Subcutaneous abdominal adipose tissue (tissue), 5 donors: ENCODE results near the gene FBN1.
A peak's percentile ranks its signal among the peaks of the same experiment; 100 is the strongest.

ENCODE experiments used
- H3K27ac ChIP-seq: one replicate; pipeline ENCODE4 v1.7.0; 2013; ENCODE audit warnings: low read depth, mild to moderate bottlenecking, inconsistent platforms, low read length, moderate library complexity
- H3K27me3 ChIP-seq, 5 donors: one replicate each; pipeline ENCODE4 v1.7.0; 2013; ENCODE audit warnings: low read length in 5 of 5, inconsistent platforms in 1 of 5; ENCODE audit not compliant: control insufficient read depth in 5 of 5, insufficient read depth in 4 of 5
- H3K36me3 ChIP-seq, 5 donors: one replicate each; pipeline ENCODE4 v1.7.0; 2013; ENCODE audit warnings: low read length in 5 of 5; ENCODE audit not compliant: control insufficient read depth in 5 of 5, insufficient read depth in 5 of 5
- H3K4me1 ChIP-seq, 5 donors: one replicate each; pipeline ENCODE4 v1.7.0; 2013; ENCODE audit warnings: low read length in 5 of 5, mild to moderate bottlenecking in 3 of 5, moderate library complexity in 1 of 5; ENCODE audit not compliant: control insufficient read depth in 5 of 5, insufficient read depth in 5 of 5
- H3K4me3 ChIP-seq, 5 donors: one replicate each; pipeline ENCODE4 v1.7.0; 2013; ENCODE audit warnings: low read length in 5 of 5, low read depth in 1 of 5
- H3K9ac ChIP-seq, 5 donors: one replicate each; pipeline ENCODE4 v1.7.0; 2013; ENCODE audit warnings: low read length in 5 of 5, mild to moderate bottlenecking in 4 of 5, moderate library complexity in 3 of 5
- H3K9me3 ChIP-seq, 5 donors: one replicate each; pipeline ENCODE4 v1.7.0; 2013; ENCODE audit warnings: low read length in 5 of 5; ENCODE audit not compliant: control insufficient read depth in 5 of 5
- donor health status: healthy.
- donor health status: healthy.
- donor health status: healthy.
- donor health status: healthy.
- donor health status: healthy.

The FBN1 gene

DNA sequence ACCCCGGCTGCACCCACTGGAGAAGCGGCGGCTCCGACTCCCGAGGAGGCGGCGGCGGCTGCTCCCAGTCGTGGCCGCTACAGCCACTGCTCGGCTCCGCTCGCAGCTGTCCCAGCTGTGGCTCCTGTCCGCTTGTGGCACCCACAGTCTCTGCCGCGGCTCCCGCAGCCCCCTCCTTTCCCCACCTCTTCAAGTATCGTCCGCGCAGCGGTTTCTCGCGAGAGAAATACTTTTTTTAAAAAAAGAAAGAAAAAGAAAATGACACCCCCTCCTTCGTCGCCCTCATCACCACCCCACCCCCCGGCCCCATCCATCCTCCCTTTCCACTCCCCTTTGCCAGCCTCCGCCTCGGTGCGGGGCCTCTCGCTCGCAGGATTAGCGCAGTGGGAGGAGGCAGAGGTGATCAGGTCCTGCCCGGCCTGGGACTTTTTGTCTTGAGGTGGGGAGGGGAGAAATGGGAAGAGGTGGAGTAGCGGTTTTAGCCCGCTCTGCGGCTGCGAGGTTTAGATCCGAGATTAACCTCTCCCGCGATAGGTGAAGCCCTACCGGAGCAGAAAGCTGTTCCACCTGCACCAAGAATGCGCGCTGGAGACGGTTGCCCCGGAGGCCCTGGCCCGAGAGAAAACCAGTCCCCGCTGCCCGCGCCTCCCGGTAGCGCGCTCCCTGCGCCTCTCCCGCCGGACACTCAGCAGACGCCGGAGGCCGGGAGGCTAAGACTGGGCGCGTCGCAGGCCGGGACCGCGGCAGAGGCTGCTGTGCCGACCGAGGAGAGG is at the start of gene FBN1:
FBN1 (minus strand) TSS at position 152 of the 773 bp plus-strand sequence. CDS start 940 bp downstream, outside the sequence.
- Histone ChIP-seq H3K9me3 (no peaks in the 10 kb centered on the region), H3K27ac (peak within 1 kb of the TSS; percentile 93), H3K36me3 (no peaks in the 10 kb centered on the region), H3K4me3 (peak within 1 kb of the TSS; percentile 87 to 93 (median 90)), H3K4me1 (peaks cover 2 to 55% (median 49%) of the 10 kb centered on the region in 5 donors), H3K27me3 (peaks cover 0 to 3% (median 0%) of the 10 kb centered on the region in 5 donors), H3K9ac (peak within 1 kb of the TSS; percentile 76 to 89 (median 85))

GRCh38 chr15:48693484-48693883 is 48.0 kb upstream of the FBN1 start:
- Histone ChIP-seq H3K36me3 (no peaks in the 10 kb centered on the region), H3K27ac (no peak overlapping the region), H3K4me3 (no peak overlapping the region), H3K27me3 (no peaks in the 10 kb centered on the region), H3K9me3 (no peaks in the 10 kb centered on the region), H3K4me1 (no peaks in the 10 kb centered on the region), H3K9ac (no peak overlapping the region)

DNA sequence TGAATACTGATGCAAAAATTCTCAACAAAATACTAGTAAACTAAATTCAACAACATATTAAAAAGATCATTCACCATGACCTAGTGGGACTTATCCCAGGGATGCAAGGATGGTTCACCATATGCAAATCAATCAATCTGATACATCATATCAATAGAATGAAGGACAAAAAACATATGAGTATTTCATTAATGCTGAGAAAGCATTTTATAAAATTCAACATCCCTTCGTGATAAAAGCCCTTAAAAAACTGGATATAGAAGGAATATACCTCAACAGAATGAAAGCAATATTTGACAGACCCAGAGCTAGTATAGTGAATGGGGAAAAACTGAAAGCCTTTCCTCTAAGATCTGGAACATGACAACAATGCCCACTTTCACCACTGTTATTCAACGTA is 43.0 kb upstream of the FBN1 start:
- Histone ChIP-seq H3K9me3 (peaks cover 0 to 3% (median 3%) of the 10 kb centered on the region in 5 donors), H3K4me3 (no peak overlapping the region), H3K9ac (no peak overlapping the region), H3K4me1 (peaks cover 0 to 8% (median under 1%) of the 10 kb centered on the region in 5 donors), H3K27me3 (no peaks in the 10 kb centered on the region), H3K36me3 (no peaks in the 10 kb centered on the region), H3K27ac (no peak overlapping the region)

DNA sequence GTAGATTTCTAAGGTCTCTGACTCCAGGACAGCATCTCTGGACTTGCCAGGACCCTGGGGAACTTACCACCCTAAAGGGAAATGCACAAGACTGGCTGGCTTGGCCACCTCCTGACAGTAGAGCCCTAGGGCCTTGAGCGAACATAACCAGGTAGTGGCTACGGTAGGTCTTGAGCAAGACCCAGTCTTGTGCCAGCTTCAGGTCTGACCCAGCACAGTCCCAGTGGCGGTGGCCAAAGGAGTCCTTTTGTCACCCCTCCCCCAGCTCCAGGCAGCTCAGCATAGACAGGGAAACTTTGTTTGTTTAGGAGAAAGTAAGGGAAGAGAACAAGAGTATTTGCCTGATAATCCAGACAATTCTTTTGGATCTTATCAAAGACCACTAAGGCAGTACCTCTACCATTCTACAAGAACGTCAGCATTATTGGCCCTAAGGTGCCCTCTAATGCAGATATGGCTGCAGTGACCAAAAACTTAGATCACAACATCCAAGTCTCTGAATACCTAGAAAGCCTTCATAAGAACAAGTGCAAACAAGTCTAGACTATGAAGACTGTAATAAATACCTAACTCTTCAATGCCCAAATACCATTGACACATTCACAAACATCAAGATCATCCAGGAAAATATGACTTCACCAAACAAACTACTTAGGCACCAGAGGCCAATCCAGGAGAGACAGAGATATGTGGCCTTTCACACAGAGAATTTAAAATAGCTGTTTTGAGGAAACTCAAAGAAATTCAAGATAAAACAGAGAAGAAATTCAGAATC is 38.7 kb upstream of the FBN1 start:
- Histone ChIP-seq H3K9ac (no peak overlapping the region), H3K4me1 (peaks cover 2 to 21% (median 10%) of the 10 kb centered on the region in 5 donors), H3K36me3 (no peaks in the 10 kb centered on the region), H3K9me3 (peaks cover 0 to 3% (median 3%) of the 10 kb centered on the region in 5 donors), H3K27me3 (no peaks in the 10 kb centered on the region), H3K27ac (no peak overlapping the region), H3K4me3 (no peak overlapping the region)

- H3K9me3 ChIP-seq, result peaks cover 0 to 3% (median 3%) of the 10 kb centered on the region in 5 donors
- H3K27ac ChIP-seq, result no peak overlapping the region
- H3K9ac ChIP-seq, result no peak overlapping the region
- H3K4me3 ChIP-seq, result no peak overlapping the region
- H3K27me3 ChIP-seq, result no peaks in the 10 kb centered on the region
- no peaks in the 10 kb centered on the region for H3K36me3 ChIP-seq
- peaks cover 2 to 21% (median 10%) of the 10 kb centered on the region in 5 donors for H3K4me1 ChIP-seq
Observed at GRCh38 chr15:48682942-48683651, 37.6 kb upstream of the FBN1 start.

DNA sequence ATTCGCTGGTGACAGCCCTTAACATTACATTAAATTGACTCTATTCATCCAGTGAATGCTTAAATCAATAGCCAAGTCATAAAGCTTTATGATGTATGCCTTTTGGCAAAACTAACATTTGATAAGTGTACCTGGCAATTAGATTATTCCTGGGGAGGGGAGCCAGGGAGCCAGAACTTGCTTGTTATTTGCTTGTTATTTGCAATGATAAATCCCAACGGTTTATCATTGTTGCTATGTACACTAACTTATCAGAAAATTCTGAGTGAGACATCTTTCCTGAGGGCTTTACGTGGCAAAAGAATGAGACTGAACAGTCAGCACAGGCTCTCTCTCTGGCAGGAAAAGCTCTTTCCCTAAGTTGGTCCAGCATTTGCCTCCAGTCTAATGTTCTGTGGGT is 35.8 kb upstream of the FBN1 start:
- Histone ChIP-seq H3K9me3 (peaks cover 0 to under 1% (median 0%) of the 10 kb centered on the region in 5 donors), H3K9ac (no peak overlapping the region), H3K36me3 (no peaks in the 10 kb centered on the region), H3K4me3 (no peak overlapping the region), H3K27ac (no peak overlapping the region), H3K4me1 (peaks cover 2 to 21% (median 10%) of the 10 kb centered on the region in 5 donors), H3K27me3 (no peaks in the 10 kb centered on the region)

DNA sequence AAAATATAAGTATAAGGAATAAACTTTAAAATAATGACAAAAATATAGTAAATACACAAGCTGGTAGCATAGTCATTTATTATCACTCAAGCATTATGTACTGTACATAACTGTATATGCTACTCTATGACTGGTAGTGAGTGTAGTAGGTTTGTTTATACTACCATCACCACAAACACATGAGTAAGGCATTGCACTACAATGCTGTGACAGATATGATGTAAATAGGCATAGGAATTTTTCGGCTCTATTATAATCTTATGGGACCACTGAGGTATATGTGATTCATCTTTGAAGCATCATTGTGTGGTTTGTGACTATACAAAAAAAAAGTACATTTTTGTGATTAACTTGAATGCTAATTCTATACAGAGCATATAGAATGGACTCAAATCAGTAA is 35.3 kb upstream of the FBN1 start:
- Histone ChIP-seq H3K9me3 (no peaks in the 10 kb centered on the region), H3K4me3 (no peak overlapping the region), H3K27ac (no peak overlapping the region), H3K36me3 (no peaks in the 10 kb centered on the region), H3K27me3 (no peaks in the 10 kb centered on the region), H3K9ac (no peak overlapping the region), H3K4me1 (peaks cover 2 to 21% (median 10%) of the 10 kb centered on the region in 5 donors)

DNA sequence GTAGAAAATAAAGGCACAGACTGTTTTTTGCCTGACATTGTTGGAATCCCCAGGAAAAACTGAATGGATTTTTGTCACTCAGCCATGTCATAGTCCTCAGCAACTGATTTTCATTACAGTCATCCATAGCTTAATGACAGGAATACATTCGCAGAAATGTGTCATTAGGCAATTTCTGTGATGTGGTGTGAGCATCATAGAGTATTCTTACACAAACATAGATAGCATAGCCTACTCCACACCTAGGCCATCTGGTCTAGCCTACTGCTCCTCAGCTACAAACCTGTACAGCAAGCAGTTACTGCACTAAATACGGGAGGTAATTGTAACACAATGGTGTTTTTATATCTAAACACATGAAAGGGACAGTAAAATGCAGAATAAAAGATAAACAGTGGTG is 34.4 kb upstream of the FBN1 start:
- Histone ChIP-seq H3K36me3 (no peaks in the 10 kb centered on the region), H3K27me3 (no peaks in the 10 kb centered on the region), H3K9me3 (no peaks in the 10 kb centered on the region), H3K27ac (no peak overlapping the region), H3K4me3 (no peak overlapping the region), H3K9ac (no peak overlapping the region), H3K4me1 (peaks cover 2 to 24% (median 10%) of the 10 kb centered on the region in 5 donors)

DNA sequence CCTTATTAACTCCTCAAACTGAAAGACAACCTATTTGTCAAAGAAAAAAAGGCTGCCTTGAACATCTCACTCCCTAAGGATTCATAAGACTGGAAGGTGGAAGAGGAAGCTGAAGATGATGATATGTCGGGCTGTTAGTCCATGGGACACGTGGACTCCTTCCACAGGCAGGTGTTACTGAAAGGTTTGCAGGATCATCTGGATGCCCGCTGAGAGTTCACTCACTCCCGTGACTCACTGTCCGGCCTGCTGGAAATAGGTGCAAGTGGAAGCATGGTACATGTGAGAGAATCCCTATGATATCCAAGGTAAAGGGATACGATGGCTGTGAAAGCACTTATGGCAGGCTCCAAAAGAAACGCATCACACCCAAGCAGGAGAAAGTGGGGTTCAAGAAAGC is 33.3 kb upstream of the FBN1 start:
- no peak overlapping the region for H3K27ac ChIP-seq
- no peak overlapping the region for H3K4me3 ChIP-seq
- no peaks in the 10 kb centered on the region for H3K9me3 ChIP-seq
- H3K9ac ChIP-seq, result no peak overlapping the region
- H3K4me1 ChIP-seq, result peaks cover 2 to 19% (median 10%) of the 10 kb centered on the region in 5 donors
- no peaks in the 10 kb centered on the region for H3K27me3 ChIP-seq
- H3K36me3 ChIP-seq, result no peaks in the 10 kb centered on the region
